PC-9 (cell line): ENCODE results near the gene MVB12A. TPM values are rescaled to one million over a fixed set of nuclear protein-coding genes. Genes with fewer than 3 reads are reported as not detected.

Source experiments
- BruUV-seq: library from RNA; stranded (reverse); fragments of 400-500 nt; replicated peaks from 2 replicates; lab custom pipeline; 2021; lab: Mats Ljungman, UMichigan
- CTCF ChIA-PET: fragments of 300-600 bp; sonication (Branson Sonifier 250); formaldehyde crosslinking; loops from one replicate; lab custom pipeline; 2022; ENCODE audit warnings: antibody characterized with exemption; lab: Charles Lee
- POLR2A ChIA-PET: fragments of 300-600 bp; sonication (Branson Sonifier 250); formaldehyde crosslinking; loops from one replicate; lab custom pipeline; 2022; ENCODE audit warnings: antibody characterized with exemption; ENCODE audit not compliant: unreplicated experiment; lab: Charles Lee
- DNase-seq, 2 experiments: peaks; one replicate each; pipeline versions ENCODE4 v3.0.0 to v3.0.0-alpha.2; 2015 to 2022; ENCODE audit warnings: mixed read lengths in 1 of 2
- H2AFZ ChIP-seq: fragments of 200-600 bp; sonication (generic); 2 replicates; pipeline ENCODE4 v1.8.1; 2017; ENCODE audit warnings: antibody characterized with exemption
- H3F3A ChIP-seq: fragments of 200-600 bp; sonication (generic); 2 replicates; pipeline ENCODE4 v1.8.1; 2017; ENCODE audit warnings: antibody characterized with exemption, mild to moderate bottlenecking, low read depth; ENCODE audit not compliant: insufficient read depth
- H3K27ac ChIP-seq: fragments of 200-600 bp; sonication (generic); 2 replicates; pipeline ENCODE4 v1.6.1; 2016; ENCODE audit warnings: mixed run types
- H3K27me3 ChIP-seq: fragments of 200-600 bp; sonication (generic); 2 replicates; pipeline ENCODE4 v1.6.1; 2016; ENCODE audit warnings: low read depth, mixed run types; ENCODE audit not compliant: insufficient read depth
- H3K36me3 ChIP-seq: fragments of 200-600 bp; sonication (generic); 2 replicates; pipeline ENCODE4 v1.6.1; 2016; ENCODE audit warnings: low read depth, mixed run types
- H3K4me1 ChIP-seq: fragments of 200-600 bp; sonication (generic); replicated peaks from 2 replicates; pipeline ENCODE4 v1.6.1; 2016; ENCODE audit warnings: mixed run types; ENCODE audit not compliant: insufficient read depth
- H3K4me2 ChIP-seq: fragments of 200-600 bp; sonication (generic); 2 replicates; pipeline ENCODE4 v1.6.1; 2017; ENCODE audit warnings: mixed run types
- H3K4me3 ChIP-seq: fragments of 200-600 bp; sonication (generic); 2 replicates; pipeline ENCODE4 v1.6.1; 2016; ENCODE audit warnings: mixed run types
- H3K79me2 ChIP-seq: fragments of 200-600 bp; sonication (generic); 2 replicates; pipeline ENCODE4 v1.6.1; 2017; ENCODE audit warnings: low read depth, mixed run types
- H3K9me2 ChIP-seq: fragments of 200-600 bp; sonication (generic); 2 replicates; pipeline ENCODE4 v1.8.1; 2017; ENCODE audit warnings: mild to moderate bottlenecking; ENCODE audit not compliant: insufficient read depth
- H3K9me3 ChIP-seq: fragments of 200-600 bp; sonication (generic); 2 replicates; pipeline ENCODE4 v1.8.1; 2016; ENCODE audit warnings: low read depth; ENCODE audit not compliant: insufficient read depth
- H4K20me1 ChIP-seq: fragments of 200-600 bp; sonication (generic); 2 replicates; pipeline ENCODE4 v1.8.1; 2017; ENCODE audit not compliant: insufficient read depth
- CTCF ChIP-seq: fragments of 200-600 bp; sonication (generic); conservative IDR thresholded peaks from 2 replicates; pipeline ENCODE4 v1.6.1; 2017; ENCODE audit warnings: mixed run types, antibody characterized with exemption, mild to moderate bottlenecking, moderate library complexity
- EZH2 ChIP-seq: fragments of 200-600 bp; sonication (generic); IDR thresholded peaks from 2 replicates; pipeline ENCODE4 v1.8.0; 2017; ENCODE audit warnings: antibody characterized with exemption, low read depth
- intact Hi-C: fragments of 100-400 bp; cut with micrococcal nuclease; formaldehyde crosslinking; loops from one replicate; pipeline ENCODE4 v1.10.0; 2022; ENCODE audit not compliant: unreplicated experiment
- total RNA-seq: library from RNA; stranded (reverse); gene quantifications from 2 replicates; pipeline ENCODE4 v1.2.3, GENCODE V29; 2021

MVB12A gene
- total RNA-seq, 1 experiment from 2014 or later, result 58.1 TPM

GRCh38 chr19:17414097-17414496 lies 5.8 kb upstream of the MVB12A start:
- CTCF ChIA-PET, result no interaction called here
- no peak for DNase-seq
- no peaks in the 10 kb centered on the region for H3K27me3 ChIP-seq
- peaks cover 14% of the 10 kb centered on the region; the same call in 1 of the 2 replicates for H3F3A ChIP-seq
- no peak overlapping the region for H3K4me2 ChIP-seq
- no peaks in the 10 kb centered on the region for H3K9me2 ChIP-seq
- no peaks in the 10 kb centered on the region for H3K79me2 ChIP-seq
- BruUV-seq, result no TSS peak
- no peaks in the 10 kb centered on the region for H4K20me1 ChIP-seq
- intact Hi-C loops, result no loop called here
- no peaks in the 10 kb centered on the region for H3K36me3 ChIP-seq
- POLR2A ChIA-PET, result no interaction called here
- H2AFZ ChIP-seq, result no peak overlapping the region
- no peak overlapping the region for H3K4me3 ChIP-seq
- H3K27ac ChIP-seq, result no peak overlapping the region
- peaks cover 6% of the 10 kb centered on the region for H3K4me1 ChIP-seq
- no peak for TF ChIP-seq EZH2
- TF ChIP-seq CTCF, result no peak
- H3K9me3 ChIP-seq, result no peaks in the 10 kb centered on the region

- H3K9me2 ChIP-seq, result no peaks in the 10 kb centered on the region
- peaks cover 13% of the 10 kb centered on the region; the same call in 1 of the 2 replicates for H3F3A ChIP-seq
- H3K36me3 ChIP-seq, result no peaks in the 10 kb centered on the region
- H2AFZ ChIP-seq, result no peak overlapping the region
- no peaks in the 10 kb centered on the region for H4K20me1 ChIP-seq
- H3K4me3 ChIP-seq, result no peak overlapping the region
- no peak overlapping the region for H3K4me2 ChIP-seq
- no TSS peak for BruUV-seq
- 0 out of 2 replicates have a peak, but pooled peaks cover 1% of the 10 kb centered on the region for H3K79me2 ChIP-seq
- H3K4me1 ChIP-seq, result peaks cover 9% of the 10 kb centered on the region
- H3K9me3 ChIP-seq, result no peaks in the 10 kb centered on the region
- intact Hi-C loops, result no loop called here
- ChIA-PET POLR2A (no interaction called here), CTCF (no interaction called here)
- no peak for TF ChIP-seq EZH2
- TF ChIP-seq CTCF, result no peak
- no peak for DNase-seq
- no peak overlapping the region for H3K27ac ChIP-seq
- no peaks in the 10 kb centered on the region for H3K27me3 ChIP-seq
Observed at GRCh38 chr19:17415121-17415520, 4.7 kb upstream of the MVB12A start.

- ChIA-PET POLR2A (no interaction called here), CTCF (interaction anchor here (0.6 kb wide), 1 partner anchor 57 kb away, joined by 3 read pairs; no protein-coding TSS in a partner anchor)
- H4K20me1 ChIP-seq, result no peaks in the 10 kb centered on the region
- H2AFZ ChIP-seq, result peak overlapping the region; percentile 98
- no peaks in the 10 kb centered on the region for H3K9me3 ChIP-seq
- peaks cover 15% of the 10 kb centered on the region for H3K4me1 ChIP-seq
- H3F3A ChIP-seq, result peaks cover 20% of the 10 kb centered on the region; the same call in 1 of the 2 replicates
- intact Hi-C loops, result no loop called here
- peak overlapping the region; percentile 56; the same call in 1 of the 2 replicates for H3K27ac ChIP-seq
- peak overlapping the region; percentile 81 for H3K4me2 ChIP-seq
- 0 out of 2 replicates have a peak, but pooled peaks cover 5% of the 10 kb centered on the region for H3K79me2 ChIP-seq
- TF ChIP-seq EZH2 (no peak), CTCF (no peak)
- DNase-seq, result no peak
- H3K36me3 ChIP-seq, result 0 out of 2 replicates have a peak, but pooled peaks cover 4% of the 10 kb centered on the region
- H3K9me2 ChIP-seq, result no peaks in the 10 kb centered on the region
- H3K27me3 ChIP-seq, result no peaks in the 10 kb centered on the region
- BruUV-seq, result no TSS peak
- peak overlapping the region; percentile 63 for H3K4me3 ChIP-seq
Observed at GRCh38 chr19:17418710-17419109, 1.1 kb upstream of the MVB12A start.
